PC-3 (cell line): ENCODE results near the gene PIGO. TPM values are rescaled to one million over a fixed set of nuclear protein-coding genes. Genes with fewer than 3 reads are reported as not detected.

Experiments
- ATAC-seq: fragments of 200-7000 bp; cut with Tn5 transposase; 2 replicates; pipeline ENCODE4 v1.9.1; 2020; ENCODE audit warnings: mild to moderate bottlenecking, moderate library complexity
- BruUV-seq: library from RNA; stranded (reverse); fragments of 400-500 nt; replicated peaks from 2 replicates; lab custom pipeline; 2021; lab: Mats Ljungman, UMichigan
- CTCF ChIA-PET: fragments of 300-600 bp; sonication (Branson Sonifier 250); formaldehyde crosslinking; loops from one replicate; lab custom pipeline; 2022; ENCODE audit warnings: antibody characterized with exemption; lab: Charles Lee
- POLR2A ChIA-PET: fragments of 300-600 bp; sonication (Branson Sonifier 250); formaldehyde crosslinking; loops from one replicate; lab custom pipeline; 2022; ENCODE audit warnings: antibody characterized with exemption; ENCODE audit not compliant: unreplicated experiment; lab: Charles Lee
- DNase-seq: peaks from one replicate; pipeline ENCODE4 v3.0.0-alpha.2; 2015
- H2AFZ ChIP-seq: fragments of 300-600 bp; sonication (generic); 2 replicates; pipeline ENCODE4 v1.6.0; 2016; ENCODE audit warnings: antibody characterized with exemption, low read length
- H3F3A ChIP-seq: fragments of 300-600 bp; sonication (generic); one replicate; pipeline ENCODE4 v1.6.0; 2017; ENCODE audit warnings: antibody characterized with exemption, low read length, control low read depth, mild to moderate bottlenecking; ENCODE audit not compliant: unreplicated experiment
- H3K27ac ChIP-seq: fragments of 300-600 bp; sonication (generic); 2 replicates; pipeline ENCODE4 v1.5.1; 2016; ENCODE audit warnings: mild to moderate bottlenecking, low read length
- H3K27me3 ChIP-seq: fragments of 300-600 bp; sonication (generic); 2 replicates; pipeline ENCODE4 v1.6.1; 2016; ENCODE audit warnings: low read length, mixed read lengths
- H3K36me3 ChIP-seq: fragments of 300-600 bp; sonication (generic); 2 replicates; pipeline ENCODE4 v1.6.1; 2016; ENCODE audit warnings: low read depth, mixed run types, low read length, mixed read lengths
- H3K4me1 ChIP-seq: fragments of 300-600 bp; sonication (generic); 2 replicates; pipeline ENCODE4 v1.5.1; 2016; ENCODE audit warnings: low read length; ENCODE audit not compliant: insufficient read depth
- H3K4me2 ChIP-seq: fragments of 300-600 bp; sonication (generic); 2 replicates; pipeline ENCODE4 v1.6.0; 2016; ENCODE audit warnings: low read length
- H3K4me3 ChIP-seq: fragments of 300-600 bp; sonication (generic); 2 replicates; pipeline ENCODE4 v1.5.1; 2016; ENCODE audit warnings: mild to moderate bottlenecking, low read length, mixed read lengths
- H3K79me2 ChIP-seq: fragments of 300-600 bp; sonication (generic); 2 replicates; pipeline ENCODE4 v1.6.1; 2017; ENCODE audit warnings: low read length, mixed read lengths
- H3K9ac ChIP-seq: fragments of 300-600 bp; sonication (generic); 2 replicates; pipeline ENCODE4 v1.6.0; 2016; ENCODE audit warnings: mild to moderate bottlenecking, low read length
- H3K9me2 ChIP-seq: fragments of 300-600 bp; sonication (generic); replicated peaks from 2 replicates; pipeline ENCODE4 v1.6.1; 2016; ENCODE audit warnings: mixed run types, low read length, mixed read lengths
- H3K9me3 ChIP-seq: fragments of 300-600 bp; sonication (generic); 2 replicates; pipeline ENCODE4 v1.6.1; 2016; ENCODE audit warnings: low read length, mixed read lengths
- H4K20me1 ChIP-seq: fragments of 300-600 bp; sonication (generic); 2 replicates; pipeline ENCODE4 v1.6.1; 2016; ENCODE audit warnings: low read length, mixed read lengths
- EZH2 ChIP-seq: fragments of 300-600 bp; sonication (generic); IDR thresholded peaks from one replicate; pipeline ENCODE4 v1.6.1; 2017; ENCODE audit warnings: antibody characterized with exemption, mild to moderate bottlenecking, low read length; ENCODE audit not compliant: unreplicated experiment
- EZH2phosphoT487 ChIP-seq: fragments of 300-600 bp; sonication (generic); IDR thresholded peaks from 2 replicates; pipeline ENCODE4 v1.6.1; 2018; ENCODE audit warnings: mild to moderate bottlenecking, antibody characterized with exemption, low read length, borderline replicate concordance
- intact Hi-C: fragments of 100-400 bp; cut with micrococcal nuclease; formaldehyde crosslinking; loops from 2 replicates; pipeline ENCODE4 v1.9.0; 2023
- total RNA-seq: library from RNA; depleted of rRNA; stranded (reverse); fragments of >200 nt; gene quantifications from 2 replicates; pipeline ENCODE4 v1.2.3, GENCODE V29; 2014
- TF ChIP-seq, protein P1 (sequence below): fragments of 300-600 bp; sonication (generic); conservative IDR thresholded peaks from 2 replicates; pipeline ENCODE4 v1.5.1; 2017; ENCODE audit warnings: antibody characterized with exemption, low read depth, mild to moderate bottlenecking, low read length

Gene PIGO
- total RNA-seq, 1 experiment from 2014 or later, result 18.2 TPM

DNA sequence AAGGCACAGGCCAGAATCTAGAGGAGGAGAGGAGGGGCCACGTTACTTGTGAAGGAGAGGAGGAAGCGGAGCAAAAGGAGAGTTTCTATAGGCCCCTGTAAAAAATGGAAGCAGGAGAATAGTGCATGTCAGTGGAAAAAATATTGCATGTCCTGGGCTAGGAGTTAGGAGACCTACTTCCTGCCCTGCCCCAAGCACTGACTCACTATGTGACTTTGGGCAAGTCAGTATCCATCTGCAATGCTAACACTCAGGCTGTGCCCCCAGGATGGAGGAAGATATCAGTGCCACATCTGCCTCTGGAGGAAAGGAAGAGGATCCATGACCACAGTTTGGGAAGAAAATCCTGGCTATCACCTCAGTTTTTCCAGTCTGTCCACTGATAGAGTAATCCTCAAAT is 7.0 kb downstream of the PIGO start:
- no peak overlapping the region for H3K9ac ChIP-seq
- POLR2A ChIA-PET, result no interaction called here
- H3K27ac ChIP-seq, result no peak overlapping the region
- H3K9me2 ChIP-seq, result no peaks in the 10 kb centered on the region
- no peaks in the 10 kb centered on the region for H4K20me1 ChIP-seq
- peaks cover 4% of the 10 kb centered on the region; the same call in 1 of the 2 replicates for H3K36me3 ChIP-seq
- CTCF ChIA-PET, result no interaction called here
- ATAC-seq (peak; percentile 53; the same call in 1 of the 2 replicates), DNase-seq (no peak)
- no peaks in the 10 kb centered on the region for H3F3A ChIP-seq
- BruUV-seq, result no TSS peak
- no peaks in the 10 kb centered on the region for H3K27me3 ChIP-seq
- intact Hi-C loops, result no loop called here
- no peak overlapping the region for H2AFZ ChIP-seq
- 0 out of 2 replicates have a peak, but pooled peaks cover 3% of the 10 kb centered on the region for H3K4me1 ChIP-seq
- H3K9me3 ChIP-seq, result no peaks in the 10 kb centered on the region
- no peaks in the 10 kb centered on the region for H3K79me2 ChIP-seq
- H3K4me3 ChIP-seq, result no peak overlapping the region
- no peak overlapping the region for H3K4me2 ChIP-seq
- TF ChIP-seq, protein P1, sequence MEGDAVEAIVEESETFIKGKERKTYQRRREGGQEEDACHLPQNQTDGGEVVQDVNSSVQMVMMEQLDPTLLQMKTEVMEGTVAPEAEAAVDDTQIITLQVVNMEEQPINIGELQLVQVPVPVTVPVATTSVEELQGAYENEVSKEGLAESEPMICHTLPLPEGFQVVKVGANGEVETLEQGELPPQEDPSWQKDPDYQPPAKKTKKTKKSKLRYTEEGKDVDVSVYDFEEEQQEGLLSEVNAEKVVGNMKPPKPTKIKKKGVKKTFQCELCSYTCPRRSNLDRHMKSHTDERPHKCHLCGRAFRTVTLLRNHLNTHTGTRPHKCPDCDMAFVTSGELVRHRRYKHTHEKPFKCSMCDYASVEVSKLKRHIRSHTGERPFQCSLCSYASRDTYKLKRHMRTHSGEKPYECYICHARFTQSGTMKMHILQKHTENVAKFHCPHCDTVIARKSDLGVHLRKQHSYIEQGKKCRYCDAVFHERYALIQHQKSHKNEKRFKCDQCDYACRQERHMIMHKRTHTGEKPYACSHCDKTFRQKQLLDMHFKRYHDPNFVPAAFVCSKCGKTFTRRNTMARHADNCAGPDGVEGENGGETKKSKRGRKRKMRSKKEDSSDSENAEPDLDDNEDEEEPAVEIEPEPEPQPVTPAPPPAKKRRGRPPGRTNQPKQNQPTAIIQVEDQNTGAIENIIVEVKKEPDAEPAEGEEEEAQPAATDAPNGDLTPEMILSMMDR, result no peak
- TF ChIP-seq EZH2, result no peak
- no peak for TF ChIP-seq EZH2phosphoT487

DNA sequence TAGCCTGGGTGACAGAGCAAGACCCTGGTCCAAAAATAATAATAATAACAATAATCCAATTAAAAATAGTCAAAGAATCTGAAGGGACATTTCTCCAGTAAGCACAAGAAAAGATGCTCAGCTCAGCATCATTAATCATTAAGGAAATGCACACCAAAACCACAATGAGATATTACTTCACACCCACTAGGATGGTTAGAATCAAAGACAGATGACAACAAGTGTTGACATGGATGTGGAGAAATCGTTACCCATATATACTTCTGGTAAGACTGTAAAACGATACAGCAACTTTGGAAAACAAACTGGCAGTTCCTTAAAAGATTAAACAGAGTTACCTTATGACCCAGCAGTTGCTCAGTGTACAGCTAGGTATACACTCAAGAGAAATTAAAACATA is 11.3 kb downstream of the PIGO start:
- intact Hi-C loops, result no loop called here
- POLR2A ChIA-PET, result no interaction called here
- CTCF ChIA-PET, result no interaction called here

More for the DNA sequence above, 11.3 kb downstream of the PIGO start:
- Histone ChIP-seq H3K27ac (no peak overlapping the region), H3F3A (no peaks in the 10 kb centered on the region), H3K9ac (no peak overlapping the region), H3K79me2 (no peaks in the 10 kb centered on the region), H3K9me2 (no peaks in the 10 kb centered on the region), H3K4me3 (no peak overlapping the region), H3K36me3 (no peaks in the 10 kb centered on the region), H2AFZ (no peak overlapping the region), H3K4me2 (no peak overlapping the region), H3K9me3 (no peaks in the 10 kb centered on the region), H3K4me1 (0 out of 2 replicates have a peak, but pooled peaks cover 7% of the 10 kb centered on the region), H4K20me1 (no peaks in the 10 kb centered on the region), H3K27me3 (no peaks in the 10 kb centered on the region)
- no TSS peak for BruUV-seq
- ATAC-seq (no peak), DNase-seq (no peak)
- TF ChIP-seq, protein P1, result no peak
- no peak for TF ChIP-seq EZH2phosphoT487
- no peak for TF ChIP-seq EZH2
